Fibroblast of lung (primary cell): ENCODE results near the gene CLIC4. TPM values are rescaled to one million over a fixed set of nuclear protein-coding genes. Genes with fewer than 3 reads are reported as not detected.

Source experiments
- DNase-seq, 2 donors: peaks; one replicate each; pipeline versions ENCODE4 v3.0.0 to v3.0.0-alpha.2; 2010; ENCODE audit warnings: low read depth in 2 of 2
- H2AFZ ChIP-seq: 2 replicates; pipeline ENCODE4 v1.5.1; 2012; ENCODE audit warnings: low read length, control low read depth, inconsistent platforms
- H3K27ac ChIP-seq: 2 replicates; pipeline ENCODE4 v1.5.1; 2011; ENCODE audit warnings: low read length, control low read depth; ENCODE audit not compliant: insufficient read depth
- H3K27me3 ChIP-seq: 2 replicates; pipeline ENCODE4 v1.5.1; 2011; ENCODE audit warnings: mild to moderate bottlenecking, low read length; ENCODE audit not compliant: control insufficient read depth, insufficient read depth
- H3K36me3 ChIP-seq: 2 replicates; pipeline ENCODE4 v1.5.1; 2011; ENCODE audit warnings: low read length; ENCODE audit not compliant: control insufficient read depth, insufficient read depth
- H3K4me1 ChIP-seq: 2 replicates; pipeline ENCODE4 v1.5.1; 2011; ENCODE audit warnings: low read length; ENCODE audit not compliant: control insufficient read depth, insufficient read depth; ENCODE audit errors: extremely low read depth
- H3K4me2 ChIP-seq: 2 replicates; pipeline ENCODE4 v1.5.1; 2011; ENCODE audit warnings: low read length, control low read depth; ENCODE audit not compliant: insufficient read depth; ENCODE audit errors: extremely low read depth
- H3K4me3 ChIP-seq, 4 experiments: fragments of 200-600 bp in 1 of 4; sonication (generic) in 1 of 4; replicated peaks in 1 of 4; 2 replicates each; pipeline ENCODE4 v1.5.1; 2011 to 2016; ENCODE audit warnings: low read length in 4 of 4, low read depth in 3 of 4, mild to moderate bottlenecking in 3 of 4, control low read depth in 2 of 4, inconsistent platforms in 1 of 4, mixed read lengths in 1 of 4; ENCODE audit not compliant: insufficient read depth in 1 of 4; ENCODE audit errors: control extremely low read depth in 1 of 4
- H3K79me2 ChIP-seq: 2 replicates; pipeline ENCODE4 v1.5.1; 2012; ENCODE audit warnings: mild to moderate bottlenecking, low read length, inconsistent platforms; ENCODE audit not compliant: control insufficient read depth, insufficient read depth
- H3K9ac ChIP-seq: 2 replicates; pipeline ENCODE4 v1.5.1; 2011; ENCODE audit warnings: mild to moderate bottlenecking, low read length, control low read depth; ENCODE audit not compliant: insufficient read depth
- H3K9me3 ChIP-seq: 2 replicates; pipeline ENCODE4 v1.5.1; 2012; ENCODE audit warnings: low read depth, low read length; ENCODE audit not compliant: control insufficient read depth, insufficient read depth
- H4K20me1 ChIP-seq: 2 replicates; pipeline ENCODE4 v1.5.1; 2011; ENCODE audit warnings: low read length; ENCODE audit not compliant: control insufficient read depth, insufficient read depth; ENCODE audit errors: extremely low read depth
- EZH2 ChIP-seq: IDR thresholded peaks from 2 replicates; pipeline ENCODE4 v1.5.1; 2012; ENCODE audit warnings: low read length, control low read depth, mild to moderate bottlenecking; ENCODE audit errors: missing control alignments
- polyA plus RNA-seq, 2 donors: library from polyadenylated mRNA; depleted of rRNA in 1 of 2; stranded (reverse) in 1 of 2; unstranded in 1 of 2; fragments of >200 nt; gene quantifications; 2 replicates each; pipeline ENCODE4 v1.2.1, GENCODE V29; 2011 to 2012; ENCODE audit warnings: missing spikeins in 1 of 2
- total RNA-seq: library from RNA; depleted of rRNA; stranded (reverse); fragments of >200 nt; gene quantifications from 2 replicates; pipeline ENCODE4 v1.2.1, GENCODE V29; 2014
- TF ChIP-seq, protein P1 (sequence below), 2 donors: IDR thresholded peaks in 1 of 2; conservative IDR thresholded peaks in 1 of 2; 1 replicate in 1 of 2; 2 replicates in 1 of 2; pipeline ENCODE4 v1.5.1; 2011 to 2012; ENCODE audit warnings: low read length in 2 of 2, control low read depth in 1 of 2, inconsistent platforms in 1 of 2, low read depth in 1 of 2, mild to moderate bottlenecking in 1 of 2

Gene CLIC4
- total and polyA plus RNA-seq, 2 donors (not counting 1 experiment from before 2014, with no cell fraction given) = 368 to 494 TPM

DNA sequence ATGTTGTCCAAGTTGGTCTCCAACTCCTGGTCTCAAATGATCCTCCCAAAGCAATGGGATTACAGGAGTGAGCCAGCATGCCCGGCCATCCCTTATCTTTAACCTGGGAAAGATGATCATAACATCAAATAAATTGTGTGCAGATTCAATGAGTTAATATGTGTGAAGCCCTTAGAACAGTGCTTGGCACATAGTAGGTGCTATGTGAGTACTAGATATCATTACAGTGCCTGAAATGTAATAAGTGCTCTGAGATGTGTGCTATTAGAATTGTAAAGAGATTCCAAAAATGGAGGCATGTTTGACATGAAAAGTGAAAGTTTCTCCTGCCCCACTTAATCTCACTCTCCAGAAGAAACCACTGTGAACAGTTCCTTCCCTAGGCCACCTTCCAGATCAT, 113.0 kb downstream of the CLIC4 start:
- no peaks in the 10 kb centered on the region for H3K79me2 ChIP-seq
- H3K9me3 ChIP-seq = no peaks in the 10 kb centered on the region

DNA sequence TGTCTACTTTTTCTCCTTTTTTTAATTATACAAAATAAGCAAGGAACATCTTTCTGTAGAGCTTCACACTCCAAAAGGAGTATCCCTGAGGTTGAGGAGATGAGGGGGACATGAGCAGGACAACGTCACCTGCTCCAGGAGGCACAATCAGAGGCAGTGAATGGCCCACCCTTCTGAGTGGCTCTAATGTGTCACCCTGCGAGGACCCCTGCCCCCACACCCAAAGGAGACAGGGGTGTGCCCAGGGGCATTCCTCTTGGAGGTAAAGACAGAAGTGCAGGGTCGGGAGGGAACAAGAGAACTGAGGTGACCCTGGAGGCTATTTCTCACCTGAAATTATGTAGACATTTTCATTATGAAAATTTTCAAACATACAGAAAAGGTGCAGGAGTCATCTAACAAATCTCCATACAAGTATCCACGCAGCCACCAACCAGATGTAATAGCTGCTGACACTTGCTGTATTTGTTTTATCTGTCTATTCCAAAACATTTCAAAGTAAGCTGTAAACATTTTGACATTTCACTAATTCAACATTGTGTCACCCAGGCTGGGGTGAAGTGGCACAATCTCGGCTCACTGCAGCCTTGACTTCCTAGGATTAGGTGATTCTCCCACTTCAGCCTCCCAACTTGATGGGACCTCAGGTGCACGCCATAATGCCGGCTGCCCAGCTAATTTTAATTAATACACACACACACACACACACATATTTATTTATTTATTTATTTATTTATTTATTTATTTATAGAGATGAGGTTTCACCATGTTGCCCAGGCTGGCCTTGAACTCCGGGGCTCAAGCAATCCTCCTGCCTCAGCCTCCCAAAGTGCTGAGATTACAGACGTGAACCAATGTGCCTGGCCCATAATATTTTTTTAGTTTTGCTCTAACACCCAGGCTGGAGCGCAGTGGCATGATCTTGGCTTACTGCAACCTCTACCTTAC, 114.1 kb downstream of the CLIC4 start:
- no peak for TF ChIP-seq EZH2
- TF ChIP-seq, protein P1, sequence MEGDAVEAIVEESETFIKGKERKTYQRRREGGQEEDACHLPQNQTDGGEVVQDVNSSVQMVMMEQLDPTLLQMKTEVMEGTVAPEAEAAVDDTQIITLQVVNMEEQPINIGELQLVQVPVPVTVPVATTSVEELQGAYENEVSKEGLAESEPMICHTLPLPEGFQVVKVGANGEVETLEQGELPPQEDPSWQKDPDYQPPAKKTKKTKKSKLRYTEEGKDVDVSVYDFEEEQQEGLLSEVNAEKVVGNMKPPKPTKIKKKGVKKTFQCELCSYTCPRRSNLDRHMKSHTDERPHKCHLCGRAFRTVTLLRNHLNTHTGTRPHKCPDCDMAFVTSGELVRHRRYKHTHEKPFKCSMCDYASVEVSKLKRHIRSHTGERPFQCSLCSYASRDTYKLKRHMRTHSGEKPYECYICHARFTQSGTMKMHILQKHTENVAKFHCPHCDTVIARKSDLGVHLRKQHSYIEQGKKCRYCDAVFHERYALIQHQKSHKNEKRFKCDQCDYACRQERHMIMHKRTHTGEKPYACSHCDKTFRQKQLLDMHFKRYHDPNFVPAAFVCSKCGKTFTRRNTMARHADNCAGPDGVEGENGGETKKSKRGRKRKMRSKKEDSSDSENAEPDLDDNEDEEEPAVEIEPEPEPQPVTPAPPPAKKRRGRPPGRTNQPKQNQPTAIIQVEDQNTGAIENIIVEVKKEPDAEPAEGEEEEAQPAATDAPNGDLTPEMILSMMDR (conservative IDR thresholded peaks at IDR 0.05 in 1 of 2, IDR thresholded peaks at IDR 0.05 in 1 of 2; ENCODE audit: low read depth in 1 of 2, low read length in 2 of 2) = no peak
- Histone ChIP-seq H4K20me1 (no peaks in the 10 kb centered on the region), H3K79me2 (no peaks in the 10 kb centered on the region)

More for the DNA sequence above, 113.0 kb downstream of the CLIC4 start:
- H4K20me1 ChIP-seq = no peaks in the 10 kb centered on the region
- H3K4me2 ChIP-seq = no peak overlapping the region
- peaks cover 7% of the 10 kb centered on the region for H3K27me3 ChIP-seq
- no peak overlapping the region for H3K27ac ChIP-seq
- H3K4me1 ChIP-seq = no peaks in the 10 kb centered on the region
- H3K36me3 ChIP-seq = no peaks in the 10 kb centered on the region
- TF ChIP-seq EZH2 = no peak
- TF ChIP-seq, protein P1 (conservative IDR thresholded peaks at IDR 0.05 in 1 of 2, IDR thresholded peaks at IDR 0.05 in 1 of 2; ENCODE audit: low read depth in 1 of 2, low read length in 2 of 2) = no peak
- no peak for DNase-seq
- no peak overlapping the region for H3K9ac ChIP-seq
- H2AFZ ChIP-seq = no peak overlapping the region
- H3K4me3 ChIP-seq = no peak overlapping the region

DNA sequence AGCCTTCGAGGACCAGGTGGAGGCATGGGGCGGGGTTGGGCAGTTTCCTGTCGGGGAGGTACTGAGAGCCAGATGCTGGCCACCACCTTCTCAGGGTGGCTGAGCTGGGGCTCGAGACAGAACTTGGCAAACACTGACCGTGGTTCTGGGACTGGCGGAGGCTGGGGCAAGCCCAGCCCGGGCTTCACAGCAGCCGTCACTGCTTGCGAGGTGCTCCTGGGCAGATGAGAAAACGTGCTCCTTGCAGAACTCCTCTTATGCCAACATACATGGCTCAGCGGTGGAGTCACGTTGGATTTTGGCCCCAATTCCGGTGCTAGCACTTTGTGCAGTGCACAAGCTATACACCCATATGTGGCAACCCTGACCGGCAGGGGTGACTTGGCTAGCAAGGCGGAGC, 115.6 kb downstream of the CLIC4 start:
- no peaks in the 10 kb centered on the region for H3K79me2 ChIP-seq
- DNase-seq = no peak
- no peaks in the 10 kb centered on the region for H3K36me3 ChIP-seq
- H3K4me1 ChIP-seq = no peaks in the 10 kb centered on the region
- H3K9me3 ChIP-seq = no peaks in the 10 kb centered on the region
- H2AFZ ChIP-seq = no peak overlapping the region
- TF ChIP-seq, protein P1 (conservative IDR thresholded peaks at IDR 0.05 in 1 of 2, IDR thresholded peaks at IDR 0.05 in 1 of 2; ENCODE audit: low read depth in 1 of 2, low read length in 2 of 2) = no peak
- no peak for TF ChIP-seq EZH2
- H4K20me1 ChIP-seq = no peaks in the 10 kb centered on the region
- H3K27ac ChIP-seq = no peak overlapping the region
- H3K4me3 ChIP-seq = no peak overlapping the region
- no peak overlapping the region for H3K9ac ChIP-seq
- H3K4me2 ChIP-seq = no peak overlapping the region
- H3K27me3 ChIP-seq = peaks cover 7% of the 10 kb centered on the region

More for the DNA sequence above, 114.1 kb downstream of the CLIC4 start:
- Histone ChIP-seq H3K4me3 (no peak overlapping the region), H3K4me2 (no peak overlapping the region), H2AFZ (no peak overlapping the region), H3K9ac (no peak overlapping the region), H3K27me3 (peaks cover 7% of the 10 kb centered on the region), H3K9me3 (no peaks in the 10 kb centered on the region), H3K36me3 (no peaks in the 10 kb centered on the region), H3K27ac (no peak overlapping the region), H3K4me1 (no peaks in the 10 kb centered on the region)
- no peak for DNase-seq
